ENCODE results near the gene IGFN1. TPM values are rescaled to one million over a fixed set of nuclear protein-coding genes. Genes with fewer than 3 reads are reported as not detected.
A peak's percentile ranks its signal among the peaks of the same experiment; 100 is the strongest.

IGFN1 gene
- total RNA-seq, 2 experiments from 2014 or later, result not detected

DNA sequence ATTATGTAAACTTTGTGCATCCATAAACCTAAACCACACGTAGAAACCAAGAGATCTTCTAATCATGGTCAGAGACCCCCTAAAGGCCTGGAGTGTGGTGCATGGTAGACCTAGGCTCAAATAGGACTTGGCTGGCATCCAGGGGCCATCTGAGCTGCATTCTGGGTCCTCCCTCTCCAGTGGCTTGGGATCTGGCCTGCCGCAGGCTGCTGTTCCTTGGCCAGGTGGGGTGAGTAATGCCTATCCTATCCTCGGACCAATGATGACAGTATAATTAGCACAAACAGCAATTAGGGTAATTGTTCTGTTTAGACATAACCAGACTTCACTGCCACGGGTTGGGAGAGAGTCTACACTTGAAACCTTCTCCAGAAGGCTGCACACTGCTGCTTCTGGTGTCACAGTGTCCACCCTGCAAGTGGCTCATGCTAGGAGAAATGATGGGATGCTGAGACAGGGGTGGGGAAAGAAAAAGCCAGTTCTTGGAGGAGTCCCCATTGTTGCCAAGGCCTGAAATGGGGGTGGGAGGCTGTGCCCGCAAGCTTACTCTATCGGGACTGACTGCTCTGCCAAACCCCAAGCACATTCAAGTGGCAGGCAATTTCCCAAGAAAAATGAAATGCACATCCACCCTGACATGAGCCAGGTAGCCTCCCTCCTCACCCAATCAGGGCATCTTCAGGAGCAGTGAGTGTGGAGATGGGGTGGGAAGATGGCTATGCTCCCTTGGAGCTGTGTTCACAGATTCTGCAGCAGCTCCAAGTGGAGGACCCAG lies 80.2 kb downstream of the IGFN1 start:
- DNase-seq, result peak in 1 of 14 experiments; percentile 8
- Mint-ChIP-seq H3K27ac (no peak overlapping the region), H3K27me3 (peaks cover 35% of the 10 kb centered on the region), H3K36me3 (ENCODE audit: low read depth) (no peaks in the 10 kb centered on the region), H3K9me3 (no peaks in the 10 kb centered on the region), H3K4me1 (ENCODE audit: low read depth) (no peaks in the 10 kb centered on the region), H3K4me3 (no peak overlapping the region)
- Histone ChIP-seq H3K4me3 (ENCODE audit: low read length) (no peak overlapping the region), H3K4me1 (ENCODE audit: insufficient read depth, low read length) (no peaks in the 10 kb centered on the region), H3K27me3 (ENCODE audit: control insufficient read depth in 1 of 2, insufficient read depth in 2 of 2, low read length in 2 of 2) (peaks cover under 1 to 5% of the 10 kb centered on the region in 2 experiments), H3K9me3 (ENCODE audit: control insufficient read depth in 1 of 2, insufficient read depth in 1 of 2, low read length in 2 of 2) (no peaks in the 10 kb centered on the region), H3K27ac (ENCODE audit: low read depth in 1 of 2, low read length in 2 of 2) (no peak overlapping the region), H3K36me3 (ENCODE audit: insufficient read depth, low read length) (no peaks in the 10 kb centered on the region)
- no peak for ATAC-seq (ENCODE audit: poor library complexity)
- TF ChIP-seq, protein P1, sequence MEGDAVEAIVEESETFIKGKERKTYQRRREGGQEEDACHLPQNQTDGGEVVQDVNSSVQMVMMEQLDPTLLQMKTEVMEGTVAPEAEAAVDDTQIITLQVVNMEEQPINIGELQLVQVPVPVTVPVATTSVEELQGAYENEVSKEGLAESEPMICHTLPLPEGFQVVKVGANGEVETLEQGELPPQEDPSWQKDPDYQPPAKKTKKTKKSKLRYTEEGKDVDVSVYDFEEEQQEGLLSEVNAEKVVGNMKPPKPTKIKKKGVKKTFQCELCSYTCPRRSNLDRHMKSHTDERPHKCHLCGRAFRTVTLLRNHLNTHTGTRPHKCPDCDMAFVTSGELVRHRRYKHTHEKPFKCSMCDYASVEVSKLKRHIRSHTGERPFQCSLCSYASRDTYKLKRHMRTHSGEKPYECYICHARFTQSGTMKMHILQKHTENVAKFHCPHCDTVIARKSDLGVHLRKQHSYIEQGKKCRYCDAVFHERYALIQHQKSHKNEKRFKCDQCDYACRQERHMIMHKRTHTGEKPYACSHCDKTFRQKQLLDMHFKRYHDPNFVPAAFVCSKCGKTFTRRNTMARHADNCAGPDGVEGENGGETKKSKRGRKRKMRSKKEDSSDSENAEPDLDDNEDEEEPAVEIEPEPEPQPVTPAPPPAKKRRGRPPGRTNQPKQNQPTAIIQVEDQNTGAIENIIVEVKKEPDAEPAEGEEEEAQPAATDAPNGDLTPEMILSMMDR (IDR thresholded peaks at IDR 0.05), result no peak
- CTCF ChIA-PET, result no interaction called here
- intact Hi-C loops (cut with DNase I, micrococcal nuclease), result no loop called here
- POLR2A ChIA-PET, result no interaction called here

DNA sequence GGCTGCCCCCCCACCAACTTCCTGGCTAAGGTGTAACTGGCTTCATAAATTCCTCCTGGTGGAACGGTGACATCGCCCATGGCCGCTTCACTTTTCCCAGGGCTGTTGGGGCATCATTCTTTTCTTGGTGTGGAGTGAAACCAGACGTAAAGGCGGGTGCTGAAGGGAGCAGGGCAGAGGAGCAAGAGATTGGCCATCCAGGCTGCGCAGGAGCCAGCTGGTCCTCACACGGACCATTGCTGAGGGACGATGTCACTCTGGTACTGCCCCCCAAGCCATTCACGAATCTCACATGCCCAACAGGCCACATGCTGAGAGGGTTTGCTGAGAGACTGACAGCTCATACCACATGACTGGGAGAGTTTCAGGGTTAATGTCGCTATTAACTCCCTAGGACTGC lies 82.2 kb downstream of the IGFN1 start:
- no peak for ATAC-seq (ENCODE audit: poor library complexity)

DNA sequence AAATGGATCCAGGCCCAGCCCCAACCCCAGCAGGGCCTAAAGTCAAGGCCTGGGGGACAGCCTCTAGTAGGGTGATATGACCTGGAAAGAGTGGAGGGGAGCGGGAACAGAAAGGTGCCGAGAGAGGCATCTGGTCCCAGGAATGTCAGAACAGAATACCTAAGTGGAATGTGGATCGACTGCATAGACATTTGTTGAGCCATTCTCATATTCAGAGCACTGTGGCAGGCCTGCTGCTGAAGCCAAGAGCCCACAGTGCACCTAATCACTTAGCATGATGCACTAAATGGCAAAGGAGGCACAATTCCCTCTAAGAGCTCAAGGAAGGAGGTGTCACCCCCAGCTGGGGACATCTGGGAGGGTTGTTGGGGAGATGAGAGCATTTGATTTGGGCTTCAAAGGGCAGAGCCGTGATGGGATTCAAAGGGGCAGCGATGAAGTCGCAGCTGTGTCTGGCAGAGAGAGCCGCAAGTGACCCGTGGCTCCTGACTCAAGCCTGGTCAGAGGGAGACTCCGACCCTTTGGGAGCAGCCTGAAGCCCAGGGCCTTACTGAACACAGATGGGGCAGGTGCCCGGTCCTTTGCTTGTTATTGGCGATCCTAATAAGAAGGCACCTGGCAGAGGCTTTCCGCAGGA lies 84.1 kb downstream of the IGFN1 start:
- Histone ChIP-seq H3K27me3 (ENCODE audit: control insufficient read depth in 1 of 2, insufficient read depth in 2 of 2, low read length in 2 of 2) (peaks cover 0 to under 1% of the 10 kb centered on the region in 2 experiments), H3K9me3 (ENCODE audit: control insufficient read depth in 1 of 2, insufficient read depth in 1 of 2, low read length in 2 of 2) (no peaks in the 10 kb centered on the region), H3K4me3 (ENCODE audit: low read length) (no peak overlapping the region), H3K27ac (ENCODE audit: low read depth in 1 of 2, low read length in 2 of 2) (no peak overlapping the region), H3K4me1 (ENCODE audit: insufficient read depth, low read length) (no peaks in the 10 kb centered on the region), H3K36me3 (ENCODE audit: insufficient read depth, low read length) (no peaks in the 10 kb centered on the region)
- POLR2A ChIA-PET, result no interaction called here
- Mint-ChIP-seq H3K9me3 (no peaks in the 10 kb centered on the region), H3K27ac (no peak overlapping the region), H3K4me1 (ENCODE audit: low read depth) (no peaks in the 10 kb centered on the region), H3K27me3 (peaks cover 19% of the 10 kb centered on the region), H3K36me3 (ENCODE audit: low read depth) (no peaks in the 10 kb centered on the region), H3K4me3 (no peak overlapping the region)
- ATAC-seq (ENCODE audit: poor library complexity) (no peak), DNase-seq (no peak)
- intact Hi-C loops (cut with DNase I, micrococcal nuclease), result no loop called here
- CTCF ChIA-PET, result no interaction called here
- TF ChIP-seq, protein P1 (IDR thresholded peaks at IDR 0.05), result no peak

More for the DNA sequence above, 82.2 kb downstream of the IGFN1 start:
- H3K4me3 ChIP-seq (ENCODE audit: low read length), result no peak overlapping the region
- DNase-seq, result no peak
- POLR2A ChIA-PET, result no interaction called here
- H3K27ac Mint-ChIP-seq, result no peak overlapping the region
- intact Hi-C loops (cut with DNase I, micrococcal nuclease), result no loop called here
- H3K9me3 Mint-ChIP-seq, result no peaks in the 10 kb centered on the region
- H3K4me1 Mint-ChIP-seq (ENCODE audit: low read depth), result no peaks in the 10 kb centered on the region
- no peak overlapping the region for H3K4me3 Mint-ChIP-seq
- H3K4me1 ChIP-seq (ENCODE audit: insufficient read depth, low read length), result no peaks in the 10 kb centered on the region
- H3K27me3 ChIP-seq (ENCODE audit: control insufficient read depth in 1 of 2, insufficient read depth in 2 of 2, low read length in 2 of 2), result peaks cover 0 to 5% of the 10 kb centered on the region in 2 experiments
- H3K27me3 Mint-ChIP-seq, result peaks cover 21% of the 10 kb centered on the region
- CTCF ChIA-PET, result no interaction called here
- no peaks in the 10 kb centered on the region for H3K36me3 Mint-ChIP-seq (ENCODE audit: low read depth)
- H3K36me3 ChIP-seq (ENCODE audit: insufficient read depth, low read length), result no peaks in the 10 kb centered on the region
- TF ChIP-seq, protein P1 (IDR thresholded peaks at IDR 0.05), result no peak
- no peaks in the 10 kb centered on the region for H3K9me3 ChIP-seq (ENCODE audit: control insufficient read depth in 1 of 2, insufficient read depth in 1 of 2, low read length in 2 of 2)
- H3K27ac ChIP-seq (ENCODE audit: low read depth in 1 of 2, low read length in 2 of 2), result no peak overlapping the region

Measured in CD4-positive, alpha-beta T cell (primary cell).